IMR-90 (cell line): ENCODE data around the gene CLRN3. TPM values are rescaled to one million over a fixed set of nuclear protein-coding genes. Genes with fewer than 3 reads are reported as not detected.

Experiments used
- ATAC-seq: fragments of 200-7000 bp; cut with Tn5 transposase; 2 replicates; pipeline ENCODE4 v1.9.1; 2020; ENCODE audit warnings: low read depth, mild to moderate bottlenecking, moderate library complexity
- BruUV-seq: library from RNA; stranded (reverse); fragments of 400-500 nt; replicated peaks from 2 replicates; lab custom pipeline; 2021; lab: Mats Ljungman, UMichigan
- CTCF ChIA-PET: fragments of 300-600 bp; formaldehyde crosslinking; extraction: SDS; loops from one replicate; lab custom pipeline; 2021; ENCODE audit warnings: antibody characterized with exemption; lab: Yijun Ruan, JAX
- POLR2A ChIA-PET: fragments of 300-600 bp; sonication (Branson Sonifier 250); formaldehyde crosslinking; loops from one replicate; lab custom pipeline; 2022; ENCODE audit warnings: antibody characterized with exemption; ENCODE audit not compliant: unreplicated experiment; lab: Charles Lee
- DNase-seq: peaks from one replicate; pipeline ENCODE4 v3.0.0; 2013
- H2AFZ ChIP-seq: replicated peaks from 2 replicates; pipeline ENCODE3; 2013; ENCODE audit warnings: low read length, mild to moderate bottlenecking; ENCODE audit not compliant: poor library complexity
- H2AK5ac ChIP-seq: 2 replicates; pipeline ENCODE4 v1.6.1; 2013; ENCODE audit warnings: low read depth, low read length, inconsistent platforms
- H2AK9ac ChIP-seq: replicated peaks from 2 replicates; pipeline ENCODE3; 2013; ENCODE audit warnings: mild to moderate bottlenecking, low read depth, low read length, moderate library complexity; ENCODE audit not compliant: poor library complexity
- H2BK120ac ChIP-seq: 2 replicates; pipeline ENCODE4 v1.6.1; 2013; ENCODE audit warnings: low read depth, low read length, inconsistent platforms
- H2BK15ac ChIP-seq: 3 replicates; pipeline ENCODE4 v1.6.1; 2013; ENCODE audit warnings: low read depth, low read length, inconsistent platforms
- H2BK20ac ChIP-seq: 2 replicates; pipeline ENCODE4 v1.6.1; 2013; ENCODE audit warnings: low read depth, mild to moderate bottlenecking, inconsistent platforms, low read length, moderate library complexity
- H2BK5ac ChIP-seq: 2 replicates; pipeline ENCODE4 v1.6.1; 2013; ENCODE audit warnings: mild to moderate bottlenecking, low read depth, low read length, inconsistent platforms; ENCODE audit not compliant: poor library complexity, severe bottlenecking
- H3K14ac ChIP-seq: replicated peaks from 2 replicates; pipeline ENCODE4 v1.6.1; 2013; ENCODE audit warnings: low read depth, low read length, inconsistent platforms
- H3K18ac ChIP-seq: 2 replicates; pipeline ENCODE4 v1.6.1; 2013; ENCODE audit warnings: low read depth, low read length, control low read depth
- H3K23ac ChIP-seq: 2 replicates; pipeline ENCODE4 v1.6.1; 2013; ENCODE audit warnings: low read depth, low read length, inconsistent platforms
- H3K27ac ChIP-seq: 2 replicates; pipeline ENCODE4 v1.5.1; 2013; ENCODE audit warnings: mild to moderate bottlenecking, control low read depth, low read length; ENCODE audit not compliant: insufficient read depth
- H3K27me3 ChIP-seq: 2 replicates; pipeline ENCODE4 v1.6.1; 2013; ENCODE audit warnings: low read length; ENCODE audit not compliant: control insufficient read depth, insufficient read depth
- H3K36me3 ChIP-seq: 2 replicates; pipeline ENCODE4 v1.6.1; 2013; ENCODE audit warnings: low read length, mixed read lengths; ENCODE audit not compliant: control insufficient read depth, insufficient read depth
- H3K4ac ChIP-seq: 2 replicates; pipeline ENCODE4 v1.6.1; 2013; ENCODE audit warnings: low read depth, low read length, inconsistent platforms
- H3K4me1 ChIP-seq: 2 replicates; pipeline ENCODE4 v1.6.1; 2013; ENCODE audit warnings: low read length, mixed read lengths; ENCODE audit not compliant: control insufficient read depth, insufficient read depth
- H3K4me2 ChIP-seq: 2 replicates; pipeline ENCODE4 v1.6.1; 2013; ENCODE audit warnings: low read depth, mild to moderate bottlenecking, control low read depth, low read length, moderate library complexity
- H3K4me3 ChIP-seq: 2 replicates; pipeline ENCODE4 v1.5.1; 2013; ENCODE audit warnings: low read depth, mild to moderate bottlenecking, control low read depth, low read length, moderate library complexity; ENCODE audit not compliant: insufficient read depth
- H3K56ac ChIP-seq: 2 replicates; pipeline ENCODE4 v1.6.1; 2013; ENCODE audit warnings: low read length, inconsistent platforms; ENCODE audit not compliant: insufficient read depth; ENCODE audit errors: extremely low read depth
- H3K79me1 ChIP-seq, 2 experiments: 2 replicates each; pipeline ENCODE4 v1.6.1; 2013; ENCODE audit warnings: low read length in 2 of 2, inconsistent platforms in 1 of 2, low read depth in 1 of 2
- H3K9ac ChIP-seq: 2 replicates; pipeline ENCODE4 v1.6.1; 2013; ENCODE audit warnings: low read depth, low read length, control low read depth
- H3K9me1 ChIP-seq: 2 replicates; pipeline ENCODE4 v1.6.1; 2013; ENCODE audit warnings: low read length, inconsistent platforms; ENCODE audit not compliant: insufficient read depth
- H3K9me3 ChIP-seq: 2 replicates; pipeline ENCODE4 v1.6.1; 2013; ENCODE audit warnings: low read length; ENCODE audit not compliant: control insufficient read depth, insufficient read depth
- H4K20me1 ChIP-seq: 2 replicates; pipeline ENCODE4 v1.6.1; 2013; ENCODE audit warnings: low read length, inconsistent platforms; ENCODE audit not compliant: insufficient read depth
- H4K5ac ChIP-seq: 2 replicates; pipeline ENCODE4 v1.6.1; 2013; ENCODE audit warnings: mild to moderate bottlenecking, low read depth, low read length, control low read depth
- H4K8ac ChIP-seq, 2 experiments: 2 replicates each; pipeline ENCODE4 v1.6.1; 2013; ENCODE audit warnings: low read depth in 2 of 2, low read length in 2 of 2, control low read depth in 1 of 2, inconsistent platforms in 1 of 2
- H4K91ac ChIP-seq: 2 replicates; pipeline ENCODE4 v1.6.1; 2013; ENCODE audit warnings: low read depth, low read length, inconsistent platforms; ENCODE audit not compliant: insufficient read depth
- BHLHE40 ChIP-seq: fragments of 150-350 bp; IDR thresholded peaks from 2 replicates; pipeline ENCODE4 v1.6.1; 2016; ENCODE audit warnings: mild to moderate bottlenecking, low read depth, low read length
- CEBPB ChIP-seq: IDR thresholded peaks from 2 replicates; pipeline ENCODE4 v1.6.1; 2012; ENCODE audit warnings: low read depth, low read length, improper control_type of control experiment
- CHD1 ChIP-seq: IDR thresholded peaks from 2 replicates; pipeline ENCODE4 v1.6.1; 2012; ENCODE audit warnings: low read depth, low read length, improper control_type of control experiment
- ELK1 ChIP-seq: fragments of 150-350 bp; IDR thresholded peaks from 2 replicates; pipeline ENCODE4 v1.6.1; 2016; ENCODE audit warnings: low read depth, mild to moderate bottlenecking, low read length, moderate library complexity, borderline replicate concordance
- FOS ChIP-seq: fragments of 150-350 bp; IDR thresholded peaks from 2 replicates; pipeline ENCODE4 v1.6.1; 2016; ENCODE audit warnings: low read depth, low read length
- MXI1 ChIP-seq: IDR thresholded peaks from 2 replicates; pipeline ENCODE4 v1.6.1; 2012; ENCODE audit warnings: low read depth, mild to moderate bottlenecking, low read length, moderate library complexity, borderline replicate concordance
- NFE2L2 ChIP-seq: fragments of 150-350 bp; IDR thresholded peaks from 2 replicates; pipeline ENCODE4 v1.6.1; 2016; ENCODE audit warnings: low read depth, mild to moderate bottlenecking, low read length
- POLR2A ChIP-seq: IDR thresholded peaks from 2 replicates; pipeline ENCODE4 v1.6.1; 2012; ENCODE audit warnings: mild to moderate bottlenecking, low read depth, low read length
- RCOR1 ChIP-seq: IDR thresholded peaks from 2 replicates; pipeline ENCODE4 v1.6.1; 2012; ENCODE audit warnings: mild to moderate bottlenecking, low read length, improper control_type of control experiment; ENCODE audit not compliant: insufficient replicate concordance
- SMC3 ChIP-seq: fragments of 150-350 bp; IDR thresholded peaks from 2 replicates; pipeline ENCODE4 v1.6.1; 2016; ENCODE audit warnings: low read depth, mild to moderate bottlenecking, antibody characterized with exemption, low read length, moderate library complexity
- WGBS, 2 experiments: methylation state at CpG; one replicate each; pipeline versions ENCODE4 v1.1.5 to v1.1.7; 2013; ENCODE audit warnings: missing lambda C conversion rate in 2 of 2; ENCODE audit not compliant: insufficient read length in 1 of 2; ENCODE audit errors: extremely low coverage in 2 of 2; 5-methylcytosine and 5-hydroxymethylcytosine counted together
- dilution Hi-C: fragments of 300-500 bp; cut with HindIII; formaldehyde crosslinking; loops from one replicate; pipeline ENCODE4 v1.14.3; 2018; ENCODE audit warnings: low sequenced_read_pairs; ENCODE audit not compliant: unreplicated experiment
- in situ Hi-C: fragments of 300-500 bp; cut with MboI; formaldehyde crosslinking; loops from 3 replicates; pipeline ENCODE4 v1.14.3; 2019; ENCODE audit warnings: low sequenced_read_pairs, inconsistent platforms, mixed read lengths
- intact Hi-C: fragments of 100-400 bp; cut with micrococcal nuclease; formaldehyde crosslinking; loops from 2 replicates; pipeline ENCODE4 v1.10.0; 2022
- polyA plus RNA-seq, 3 experiments: library from polyadenylated mRNA; depleted of rRNA; stranded (reverse); fragments of >200 nt; gene quantifications; 2 replicates each; pipeline ENCODE4 v1.2.3, GENCODE V29; 2012; ENCODE audit warnings: low replicate concordance in 1 of 3
- total RNA-seq: library from RNA; depleted of rRNA; stranded (reverse); fragments of >200 nt; gene quantifications from 2 replicates; pipeline ENCODE4 v1.2.3, GENCODE V29; 2012

Gene CLRN3
- total and polyA plus RNA-seq, 2 of the 4 experiments (the other 2 are of a cell fraction): not detected

- TF ChIP-seq MXI1: no peak
- TF ChIP-seq CEBPB: no peak
Measured at GRCh38 chr10:127906548-127907377, 14.0 kb upstream of the CLRN3 start, which contains the start of gene PTPRE (continued).

DNA sequence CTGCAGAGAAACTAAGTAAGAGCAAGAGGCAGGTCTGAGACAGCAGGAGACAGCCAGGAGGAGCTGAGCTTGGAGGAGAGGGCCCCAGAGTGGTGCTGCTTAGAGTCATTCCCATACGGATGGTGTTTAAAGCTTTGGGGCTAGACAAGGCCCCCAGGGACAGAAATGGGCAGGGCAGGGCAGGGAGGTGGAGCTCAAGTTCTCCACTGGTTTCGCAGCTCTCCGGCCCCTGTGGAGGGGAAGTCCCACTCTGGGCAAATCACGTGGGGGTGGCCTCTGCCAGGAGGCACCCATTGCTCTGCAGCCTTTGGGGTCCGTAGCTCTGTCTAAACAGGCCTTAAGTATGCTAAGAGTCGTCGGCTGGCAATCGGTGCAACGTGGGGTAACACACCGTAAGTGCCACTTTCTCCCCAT lies 13.1 kb upstream of the CLRN3 start:
- CTCF ChIA-PET: interaction anchor here (3.5 kb wide), 1 partner anchor 104 kb away, joined by 24 read pairs; no protein-coding TSS in a partner anchor

More for the DNA sequence above, 13.1 kb upstream of the CLRN3 start:
- TF ChIP-seq POLR2A (no peak), BHLHE40 (no peak), RCOR1 (no peak), MXI1 (no peak), FOS (no peak), SMC3 (no peak), NFE2L2 (no peak), CEBPB (no peak), ELK1 (no peak), CHD1 (no peak)
- Histone ChIP-seq H3K4me2 (no peak overlapping the region), H2BK20ac (no peak overlapping the region), H3K18ac (no peak overlapping the region), H4K8ac (no peak overlapping the region), H3K4me1 (peaks cover 4% of the 10 kb centered on the region; the same call in 1 of the 2 replicates), H3K9ac (no peak overlapping the region), H2BK15ac (no peak overlapping the region), H4K20me1 (no peaks in the 10 kb centered on the region), H3K9me3 (no peaks in the 10 kb centered on the region), H3K27ac (no peak overlapping the region), H3K79me1 (no peaks in the 10 kb centered on the region), H2AK5ac (no peak overlapping the region), H3K36me3 (no peaks in the 10 kb centered on the region), H2BK120ac (no peak overlapping the region), H2AK9ac (no peak overlapping the region), H4K91ac (no peak overlapping the region), H3K23ac (no peak overlapping the region), H2BK5ac (no peak overlapping the region), H3K27me3 (peaks cover 3% of the 10 kb centered on the region; the same call in 1 of the 2 replicates), H3K4ac (no peak overlapping the region), H3K14ac (no peak overlapping the region), H3K9me1 (peaks cover 11% of the 10 kb centered on the region), H3K4me3 (no peak overlapping the region), H2AFZ (no peak overlapping the region), H4K5ac (no peak overlapping the region), H3K56ac (no peak overlapping the region)
- no TSS peak for BruUV-seq
- in situ Hi-C loops: no loop called here
- dilution Hi-C loops: no loop called here
- POLR2A ChIA-PET: no interaction called here
- no peak for DNase-seq
- 70% methylated on average over 6 of the region's 10 CpGs; no CpG with 5 or more reads in 1 of the 2 experiments for WGBS, 2 experiments
- intact Hi-C loops: loop anchor here (10.0 kb wide), 1 partner anchor 249 kb away; no protein-coding TSS in a partner anchor
- ATAC-seq: no peak
